ENCODE data around the gene STK32C.

DNA sequence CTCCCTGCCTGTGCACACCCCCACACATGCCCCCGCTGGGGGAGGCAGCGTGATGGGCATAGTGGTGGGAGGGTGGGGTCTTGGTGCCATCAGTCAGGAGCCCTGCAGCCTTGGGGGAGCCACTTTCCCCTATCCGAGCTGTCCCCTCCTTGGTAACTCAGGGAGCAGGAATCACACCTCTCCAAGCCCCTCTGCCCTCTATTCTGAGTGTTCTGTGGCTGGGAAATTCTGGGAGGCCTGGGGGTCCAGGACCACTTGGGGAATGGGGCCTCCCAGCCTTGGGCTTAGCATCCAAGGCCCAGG, 109.7 kb downstream of the STK32C start:
- TF ChIP-seq SPI1 (IDR thresholded peaks at IDR 0.05; ENCODE audit: low read depth, low read length) (no peak), TAF1 (IDR thresholded peaks at IDR 0.05; ENCODE audit: low read depth, low read length) (no peak)
